ENCODE data around the gene ARMC7. TPM values are rescaled to one million over a fixed set of nuclear protein-coding genes. Genes with fewer than 3 reads are reported as not detected.
"Not testable (repeated sequence)": the region's sequence is repeated elsewhere in the genome, so short reads cannot be mapped to it uniquely, and the experiment has no call there.

The ARMC7 gene
- polyA plus RNA-seq, 4 donors = 7.6 to 21.2 (median 16.0) TPM

DNA sequence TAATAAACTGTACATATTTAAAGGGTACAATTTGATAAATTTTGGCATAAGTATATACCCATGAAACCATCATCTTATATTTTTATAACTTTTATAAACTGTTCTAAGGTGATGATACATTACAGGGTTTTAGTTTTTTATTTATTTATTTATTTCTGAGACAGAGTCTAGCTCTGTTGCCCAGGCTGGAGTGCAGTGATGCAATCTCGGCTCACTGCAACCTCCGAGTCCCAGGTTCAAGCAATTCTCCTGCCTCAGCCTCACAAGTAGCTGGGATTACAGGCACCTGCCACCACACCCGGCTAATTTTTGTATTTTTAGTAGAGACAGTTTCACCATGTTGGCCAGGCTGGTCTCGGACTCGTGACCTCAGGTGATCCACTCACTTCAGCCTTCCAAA, 18.2 kb downstream of the ARMC7 start:
- not testable (repeated sequence) for DNase-seq (ENCODE audit: low read depth in 4 of 4, low spot score in 3 of 4)

DNA sequence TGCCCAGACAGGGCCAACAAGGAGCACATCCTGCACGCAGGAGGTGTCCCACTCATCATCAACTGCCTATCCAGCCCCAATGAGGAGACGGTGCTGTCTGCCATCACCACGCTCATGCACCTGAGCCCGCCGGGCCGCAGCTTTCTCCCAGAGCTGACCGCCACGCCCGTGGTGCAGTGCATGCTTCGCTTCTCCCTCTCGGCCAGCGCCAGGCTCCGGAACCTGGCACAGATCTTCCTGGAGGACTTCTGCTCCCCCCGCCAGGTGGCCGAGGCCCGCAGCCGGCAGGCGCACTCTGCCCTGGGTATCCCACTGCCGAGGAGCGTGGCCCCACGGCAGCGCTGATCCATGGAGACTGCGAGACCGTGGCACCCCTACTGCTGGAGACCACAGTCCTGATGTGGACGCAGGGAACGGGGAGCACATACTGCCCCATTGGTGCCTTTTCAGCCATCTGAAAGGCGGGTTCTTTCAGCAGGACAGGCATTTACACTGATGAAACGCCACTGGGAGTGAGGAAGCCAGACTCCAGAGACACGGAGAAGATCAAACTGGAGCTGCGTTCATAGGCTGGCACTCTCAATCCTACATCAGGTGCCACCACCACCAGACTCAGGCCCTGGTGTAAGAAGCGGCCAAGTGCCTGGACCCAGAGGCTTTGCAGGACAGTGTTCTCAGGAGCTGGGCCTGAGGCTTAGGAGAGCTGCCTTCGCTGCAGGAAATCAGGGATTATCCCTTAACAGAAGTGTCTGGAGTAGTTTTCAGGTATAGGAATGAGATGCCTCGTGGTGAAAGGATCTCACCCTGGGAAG, 19.1 kb downstream of the ARMC7 start:
- DNase-seq (ENCODE audit: low read depth in 4 of 4, low spot score in 3 of 4) = no peak

DNA sequence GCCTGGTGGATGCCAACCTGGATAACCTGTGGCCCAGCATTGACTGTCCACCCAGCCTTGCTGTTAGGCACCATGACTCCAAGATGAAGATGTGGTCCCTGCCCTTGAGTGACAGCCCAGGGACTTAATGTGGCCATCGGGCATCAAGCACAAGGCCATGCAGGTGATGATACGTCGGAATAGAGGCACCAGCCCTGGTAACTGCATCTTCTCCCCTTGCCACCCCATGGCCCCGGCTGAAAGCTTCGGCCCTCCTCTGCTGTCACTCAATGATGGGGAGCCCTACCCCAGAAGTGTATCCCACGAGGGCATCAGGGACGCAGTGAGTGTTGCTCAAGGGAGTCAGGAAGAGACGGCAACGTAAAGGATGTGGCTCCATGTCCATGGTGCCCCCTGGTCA, 19.8 kb downstream of the ARMC7 start:
- DNase-seq (ENCODE audit: low read depth in 4 of 4, low spot score in 3 of 4) = no peak

DNA sequence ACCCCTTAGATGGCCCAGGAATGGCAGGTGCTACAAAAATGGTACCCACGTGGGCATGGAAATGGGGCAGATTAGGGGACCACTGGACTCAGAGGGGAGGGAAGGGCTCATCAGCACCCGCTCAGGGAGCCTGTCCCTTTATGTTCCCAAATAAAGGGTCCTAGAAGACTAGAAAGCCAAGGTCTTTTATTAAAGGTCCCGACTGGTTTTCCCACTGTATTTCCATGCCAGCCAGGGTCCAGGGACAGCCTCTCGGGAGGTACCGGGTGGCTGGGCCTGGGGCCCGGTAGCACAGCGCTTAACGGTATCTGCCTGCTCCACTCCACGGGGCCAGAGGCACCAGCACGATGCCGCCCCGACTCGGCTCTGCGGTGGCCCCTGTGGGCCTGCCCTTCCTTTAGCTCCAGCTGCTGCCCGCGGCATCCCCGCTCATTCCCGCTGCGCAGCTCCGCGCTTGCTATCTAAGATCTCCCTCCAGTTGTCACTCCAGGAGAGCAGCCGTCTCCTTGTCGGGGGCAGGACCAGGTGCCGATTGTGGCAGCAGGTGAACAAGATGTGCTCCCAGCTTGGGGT, 20.4 kb downstream of the ARMC7 start:
- DNase-seq (ENCODE audit: low read depth in 4 of 4, low spot score in 3 of 4) = no peak

DNA sequence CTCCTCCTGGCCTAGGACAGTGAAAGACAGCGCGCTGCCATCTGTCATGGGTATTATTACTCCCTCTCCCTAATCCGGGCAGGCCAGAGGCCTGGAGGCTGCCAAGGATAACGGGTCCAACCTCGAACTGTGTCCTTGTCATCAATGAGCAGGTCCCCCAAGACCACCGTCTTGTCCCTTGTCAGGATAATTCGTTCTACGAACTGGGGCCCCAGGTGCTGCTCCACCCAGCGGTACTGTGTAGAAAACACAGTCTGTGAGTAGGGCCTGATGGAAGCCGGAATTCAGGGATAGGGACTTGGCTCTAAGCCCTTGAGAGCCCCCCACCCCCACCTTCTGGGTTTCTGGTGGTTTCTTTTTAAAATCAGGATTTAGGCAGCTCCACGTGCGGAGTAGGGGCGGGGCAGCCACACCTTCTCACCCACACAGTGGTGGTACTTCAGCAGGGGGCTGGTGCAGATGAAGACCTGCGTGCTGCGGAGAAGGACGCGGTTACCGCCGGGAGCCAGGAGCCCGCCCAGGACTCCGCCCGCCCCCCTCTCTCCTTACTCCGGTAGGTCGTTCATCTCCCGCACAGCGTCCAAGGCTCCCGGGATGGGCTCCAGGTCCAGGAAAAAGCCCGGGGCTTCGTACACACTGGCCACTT, 21.0 kb downstream of the ARMC7 start:
- no peak for DNase-seq (ENCODE audit: low read depth in 4 of 4, low spot score in 3 of 4)

DNA sequence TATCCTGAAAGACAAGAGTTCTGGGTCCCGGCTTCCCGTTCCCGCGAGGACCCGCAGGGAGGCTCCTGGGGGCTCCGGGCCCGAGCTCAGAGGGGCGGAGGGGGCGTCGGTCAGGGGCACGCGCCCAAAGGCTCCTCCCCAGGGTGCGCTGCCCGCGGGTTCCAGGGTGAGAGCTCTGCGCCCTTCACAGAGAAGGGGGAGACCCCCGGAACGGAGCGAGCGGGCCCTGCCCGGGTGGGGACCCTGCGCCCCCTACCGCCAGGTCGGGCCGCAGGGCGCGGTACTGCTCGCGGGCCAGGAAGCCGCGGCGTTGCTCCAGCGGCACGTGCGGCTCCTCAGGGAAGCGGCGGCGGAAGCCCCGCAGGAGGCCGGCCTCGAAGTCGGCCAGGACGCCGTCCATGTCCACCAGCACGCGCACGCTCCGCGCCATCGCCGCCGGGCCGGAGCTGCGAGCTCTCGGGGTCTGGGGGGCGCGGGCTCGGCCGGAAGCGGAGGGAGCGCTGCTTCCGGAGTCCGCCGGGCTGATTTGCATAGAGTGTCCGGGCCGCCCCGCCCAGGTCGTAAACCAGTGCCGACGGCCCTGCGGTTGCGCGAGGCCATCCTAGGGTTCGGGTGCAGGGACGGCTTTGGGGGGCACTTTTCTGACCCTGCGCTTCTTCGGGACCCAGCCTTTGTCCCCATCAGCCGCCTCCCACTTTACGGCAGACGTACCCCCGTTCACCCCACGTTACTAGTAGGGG, 21.7 kb downstream of the ARMC7 start, which contains the start of gene NT5C:
TSS of gene NT5C (minus strand) at position 465 of the 740 bp plus-strand sequence. CDS start at position 430, 35 bp downstream.
- DNase-seq (ENCODE audit: low read depth in 4 of 4, low spot score in 3 of 4) = peak in 3 of 4 donors; percentile 60 to 77 (median 71)

DNA sequence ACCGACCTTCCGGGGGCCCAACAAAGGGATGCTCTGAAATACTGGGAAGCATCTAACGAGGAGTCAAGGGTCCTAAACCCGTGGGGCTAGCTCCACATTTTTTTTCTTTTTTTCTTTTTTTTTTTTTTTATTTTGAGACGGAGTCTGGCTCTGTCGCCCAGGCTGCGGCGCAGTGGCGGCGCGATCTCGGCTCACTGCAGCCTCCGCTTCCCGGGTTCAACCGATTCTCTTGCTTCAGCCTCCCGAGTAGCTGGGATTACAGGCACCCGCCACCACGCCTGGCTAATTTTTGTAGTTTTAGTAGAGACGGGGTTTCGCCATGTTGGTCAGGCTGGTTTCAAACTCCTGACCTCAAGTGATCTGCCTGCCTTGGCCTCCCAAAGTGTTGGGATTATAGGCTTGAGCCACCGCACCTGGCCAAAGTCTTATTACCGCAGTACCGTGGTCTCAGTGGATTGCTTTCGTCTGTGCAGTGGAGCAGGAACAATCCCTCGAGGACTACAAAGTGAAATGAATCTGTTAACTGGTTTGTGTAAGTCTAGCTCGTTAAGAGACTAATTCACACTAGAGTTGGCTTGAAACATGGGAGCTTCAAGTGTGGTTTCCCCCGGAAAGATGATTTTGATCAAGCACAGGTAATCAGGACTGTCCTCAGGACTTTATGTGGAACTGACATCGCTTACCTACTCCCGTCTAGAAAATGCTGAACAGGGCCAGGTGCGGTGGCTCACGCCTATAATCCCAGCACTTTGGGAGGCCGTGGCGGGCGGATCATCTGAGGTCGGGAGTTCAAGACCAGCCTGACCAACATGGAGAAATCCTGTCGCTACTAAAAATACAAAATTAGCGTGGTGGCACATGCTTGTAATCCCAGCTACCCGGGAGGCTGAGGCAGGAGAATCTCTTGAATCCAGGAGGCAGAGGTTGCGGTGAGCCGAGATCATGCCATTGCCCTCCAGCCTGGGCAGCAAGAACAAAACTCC, 22.5 kb downstream of the ARMC7 start:
- DNase-seq (ENCODE audit: low read depth in 4 of 4, low spot score in 3 of 4) = not testable (repeated sequence)

DNA sequence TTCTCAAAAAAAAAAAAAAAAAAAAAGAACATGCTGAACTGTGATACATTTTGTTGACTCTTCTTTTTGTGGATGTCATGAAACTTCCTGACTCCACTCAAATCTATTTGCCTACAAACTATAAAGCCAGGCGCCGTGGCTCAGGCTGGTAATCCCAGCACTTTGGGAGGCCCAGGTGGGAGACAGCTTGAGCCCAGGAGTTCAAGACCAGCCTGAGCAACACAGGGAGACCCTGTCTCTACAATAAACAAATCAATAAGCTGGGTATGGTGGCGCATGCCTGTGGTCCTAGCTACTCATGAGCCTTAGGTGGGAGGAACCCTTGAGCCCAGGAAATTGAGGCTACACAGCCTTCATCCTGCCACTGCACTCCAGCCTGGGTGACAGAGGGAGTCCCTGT, 23.2 kb downstream of the ARMC7 start:
- no peak for DNase-seq (ENCODE audit: low read depth in 4 of 4, low spot score in 3 of 4)

DNA sequence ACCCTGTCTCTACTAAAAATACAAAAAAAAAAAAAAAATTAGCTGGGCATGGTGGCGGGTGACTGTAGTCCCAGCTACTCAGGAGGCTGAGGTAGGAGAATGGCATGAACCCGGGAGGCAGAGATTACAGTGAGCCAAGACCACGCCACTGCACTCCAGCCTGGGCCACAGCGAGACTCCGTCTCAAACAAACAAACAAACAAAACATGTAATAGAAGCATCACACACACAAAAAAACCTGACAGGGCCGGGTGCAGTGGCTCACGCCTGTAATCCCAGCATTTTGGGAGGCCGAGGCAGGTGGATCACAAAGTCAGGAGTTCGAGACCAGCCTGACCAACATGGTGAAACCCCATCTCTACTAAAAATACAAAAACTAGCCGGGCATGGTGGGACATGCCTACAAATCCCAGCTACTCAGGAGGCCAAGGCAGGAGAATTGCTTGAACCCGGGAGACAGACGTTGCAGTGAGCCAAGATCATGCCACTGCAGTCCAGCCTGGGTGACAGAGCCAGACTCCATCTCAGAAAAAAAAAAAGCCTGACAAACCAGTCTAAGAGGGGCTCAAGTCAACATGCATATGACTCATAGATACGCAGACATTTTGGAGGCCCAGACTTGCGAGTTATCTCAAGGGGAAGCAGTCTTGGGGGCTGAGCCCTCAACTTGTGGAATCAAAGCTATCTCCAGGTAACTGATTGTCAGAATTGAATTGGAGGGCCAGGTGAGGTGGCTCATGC, 24.0 kb downstream of the ARMC7 start:
- DNase-seq (ENCODE audit: low read depth in 4 of 4, low spot score in 3 of 4) = not testable (repeated sequence)

DNA sequence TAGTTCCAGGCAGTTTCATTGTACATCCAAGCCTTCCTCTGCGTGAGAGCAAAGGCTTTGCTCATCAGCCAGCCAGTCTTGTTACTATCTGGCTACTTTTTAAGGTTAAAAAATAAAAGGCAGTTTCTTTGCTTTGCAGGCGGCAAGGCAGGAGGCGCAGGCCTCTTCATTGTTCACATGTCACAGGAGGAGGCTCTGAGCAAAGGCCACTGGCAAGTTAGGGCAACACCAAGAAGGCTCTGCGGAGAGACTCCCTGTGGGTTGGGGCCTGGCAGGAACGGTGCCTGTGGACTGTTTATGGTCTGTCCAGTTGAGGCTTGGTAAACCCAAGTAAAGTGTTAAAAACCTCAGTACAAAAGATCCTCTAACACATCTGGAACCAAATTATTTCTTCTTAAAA, 25.7 kb downstream of the ARMC7 start:
- DNase-seq (ENCODE audit: low read depth in 4 of 4, low spot score in 3 of 4) = no peak

DNA sequence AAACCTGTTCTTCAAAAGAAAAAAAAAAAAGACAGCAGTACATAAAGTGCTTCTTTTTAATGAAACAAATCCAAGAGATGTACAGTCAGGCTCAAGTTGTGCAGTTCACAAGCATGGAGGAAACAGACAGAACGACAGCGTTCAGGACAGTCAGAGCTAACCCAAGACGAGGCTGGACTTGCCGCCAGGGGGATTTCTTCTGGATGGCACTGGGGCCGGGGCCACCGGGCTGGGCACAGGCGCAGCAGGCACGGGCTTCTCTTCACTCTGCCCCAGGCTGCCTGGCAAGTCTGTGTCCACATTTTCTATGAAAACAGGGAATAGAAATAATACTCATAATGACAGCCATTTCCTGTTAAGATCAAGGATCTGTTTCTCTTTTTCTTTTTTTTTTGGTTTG, 26.2 kb downstream of the ARMC7 start:
- DNase-seq (ENCODE audit: low read depth in 4 of 4, low spot score in 3 of 4) = no peak

DNA sequence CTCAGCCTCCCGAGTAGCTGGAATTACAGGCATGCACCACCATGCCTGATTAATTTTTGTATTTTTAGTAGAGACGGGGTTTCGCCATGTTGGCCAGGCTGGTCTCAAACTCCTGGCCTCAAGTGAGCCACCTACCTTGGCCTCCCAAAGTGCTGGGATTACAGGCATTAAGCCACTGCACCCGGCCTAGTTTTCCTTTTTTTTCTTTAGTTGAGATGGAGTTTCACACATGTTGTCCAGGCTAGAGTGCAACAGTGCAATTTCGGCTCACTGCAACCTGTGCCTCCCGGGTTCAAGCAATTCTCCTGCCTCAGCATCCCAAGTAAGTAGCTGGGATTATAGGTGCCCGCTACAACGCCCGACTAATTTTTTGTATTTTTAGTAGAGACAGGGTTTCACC, 28.0 kb downstream of the ARMC7 start:
- not testable (repeated sequence) for DNase-seq (ENCODE audit: low read depth in 4 of 4, low spot score in 3 of 4)

DNA sequence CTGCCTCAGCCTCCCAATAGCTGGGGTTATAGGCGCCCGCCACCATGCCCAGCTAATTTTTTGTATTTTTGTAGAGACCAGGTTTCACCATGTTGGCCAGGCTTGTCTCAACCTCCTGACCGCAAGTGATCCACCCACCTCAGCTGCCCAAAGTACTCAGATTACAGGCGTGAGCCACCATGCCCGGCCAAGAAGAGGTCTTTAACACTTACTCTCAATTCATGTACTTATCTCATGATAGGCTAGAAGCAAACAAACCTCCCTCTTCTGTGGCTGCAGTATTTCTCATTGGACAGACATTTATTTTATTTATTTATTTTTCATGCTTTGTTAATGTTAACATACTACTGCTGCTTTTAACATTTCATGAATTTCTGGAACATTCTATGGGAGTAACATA, 28.8 kb downstream of the ARMC7 start:
- no peak for DNase-seq (ENCODE audit: low read depth in 4 of 4, low spot score in 3 of 4)

DNA sequence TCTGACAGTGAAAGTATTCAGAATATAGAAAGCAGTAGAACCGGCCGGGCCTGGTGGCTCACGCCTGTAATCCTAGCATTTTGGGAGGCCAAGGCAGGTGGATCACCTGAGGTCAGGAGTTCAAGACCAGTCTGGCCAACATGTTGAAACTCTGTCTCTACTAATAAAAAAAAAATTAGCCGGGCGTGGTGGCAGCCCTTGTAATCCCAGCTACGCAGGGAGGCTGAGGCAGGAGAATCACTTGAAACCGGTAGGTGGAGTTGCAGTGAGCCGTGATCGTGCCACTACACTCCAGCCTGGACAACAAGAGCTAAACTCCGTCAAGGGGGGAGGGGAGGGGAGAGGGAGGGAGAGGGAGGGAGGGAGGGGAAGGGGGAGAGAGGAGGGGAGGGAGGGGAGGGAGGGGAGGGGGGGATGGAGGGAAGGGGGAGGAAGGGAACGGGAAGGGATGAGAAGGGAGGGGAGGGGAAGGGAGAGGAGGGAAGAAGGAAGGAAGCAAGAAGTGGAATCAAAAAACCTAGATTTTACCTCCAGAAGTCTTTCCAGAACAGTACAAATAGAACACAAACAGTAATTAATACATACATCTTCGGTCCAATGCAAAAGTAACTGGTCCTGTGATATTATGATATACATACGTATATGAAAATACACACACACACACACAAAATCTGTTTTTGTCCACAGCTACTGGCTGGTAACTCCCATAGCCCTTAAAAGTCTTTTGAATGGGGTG, 32.6 kb downstream of the ARMC7 start:
- DNase-seq (ENCODE audit: low read depth in 4 of 4, low spot score in 3 of 4) = no peak

DNA sequence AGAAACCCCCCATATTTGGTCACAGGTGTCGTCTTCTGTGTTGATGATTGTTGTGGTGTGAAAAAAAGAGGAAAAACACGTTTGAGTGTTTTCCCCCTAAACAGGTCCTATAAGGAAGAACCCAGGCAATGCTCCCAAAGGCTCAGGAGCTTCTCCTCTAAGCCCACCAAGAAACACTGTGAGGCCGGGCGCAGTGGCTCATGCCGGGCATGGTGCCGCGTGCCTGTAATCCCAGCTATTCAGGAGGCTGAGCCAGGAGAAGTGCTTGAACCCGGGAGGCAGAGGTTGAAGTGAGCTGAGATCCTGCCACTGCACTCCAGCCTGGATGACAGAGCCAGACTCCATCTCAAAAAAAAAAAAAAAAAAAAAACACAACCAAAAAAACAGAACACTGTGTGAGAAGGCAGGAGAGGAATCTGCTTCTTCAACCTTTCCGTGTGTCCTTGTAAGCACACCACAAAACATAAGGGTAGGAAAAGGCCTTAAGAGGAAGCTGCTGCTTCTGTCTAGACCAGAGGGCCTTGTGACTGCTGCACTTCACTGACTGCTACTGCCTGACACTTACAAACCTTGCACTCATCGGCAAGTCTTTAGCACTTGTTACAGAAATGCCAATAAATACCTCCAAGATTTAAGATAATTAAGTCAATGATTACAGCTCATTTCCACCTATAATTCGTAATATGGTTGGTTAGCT, 35.2 kb downstream of the ARMC7 start:
- DNase-seq (ENCODE audit: low read depth in 4 of 4, low spot score in 3 of 4) = no peak

DNA sequence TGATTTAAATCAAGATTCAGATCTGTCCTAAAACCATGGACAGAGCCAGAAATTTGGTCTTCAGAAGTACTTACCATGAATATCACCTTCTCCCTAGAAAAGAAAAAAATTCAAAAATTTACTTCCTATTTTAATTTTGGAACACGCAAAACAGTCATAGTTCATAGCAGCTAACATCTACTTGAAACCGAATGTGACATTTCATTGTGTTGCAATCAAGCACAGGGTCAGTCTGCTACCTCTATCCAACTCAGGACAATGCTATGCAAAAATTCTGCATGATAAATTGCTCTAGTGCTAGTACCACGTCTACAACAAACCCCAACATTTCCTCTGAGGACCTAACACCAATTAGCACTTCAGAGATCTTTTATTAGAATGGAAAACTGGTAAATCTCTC, 36.8 kb downstream of the ARMC7 start:
- DNase-seq (ENCODE audit: low read depth in 4 of 4, low spot score in 3 of 4) = no peak

DNA sequence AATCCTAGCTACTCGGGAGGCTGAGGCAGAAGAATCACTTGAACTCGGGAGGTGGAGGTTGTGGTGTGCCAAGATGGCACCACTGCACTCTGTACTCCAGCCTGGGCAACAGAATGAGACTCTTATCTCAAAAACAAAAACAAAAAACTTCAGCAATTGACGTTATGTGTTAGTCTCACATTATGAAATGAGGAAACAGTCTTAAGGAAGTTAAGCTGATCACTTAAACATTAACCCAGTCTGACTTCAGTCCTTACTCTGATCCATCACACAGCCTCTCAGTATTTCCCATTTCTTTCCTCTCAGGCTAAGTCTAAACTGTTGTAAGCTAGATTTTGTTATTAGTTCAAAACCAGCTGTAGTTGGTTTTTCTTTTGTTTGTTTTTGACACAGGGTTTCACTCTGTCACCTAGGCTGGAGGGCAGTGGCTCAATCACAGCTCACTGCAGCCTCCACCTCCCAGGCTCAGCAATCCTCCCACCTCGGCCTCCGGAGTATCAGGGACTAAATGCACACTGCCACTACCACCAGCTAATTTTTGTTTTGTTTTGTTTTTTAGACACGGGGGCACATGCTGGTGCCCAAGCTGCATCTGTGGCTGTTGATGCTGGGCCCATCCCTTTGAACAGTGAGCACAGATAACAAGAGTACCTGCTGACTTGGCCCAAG, 38.2 kb downstream of the ARMC7 start:
- no peak for DNase-seq (ENCODE audit: low read depth in 4 of 4, low spot score in 3 of 4)

All from left renal pelvis (tissue), 4 donors.